ENCODE data around the gene CS.

CS gene

GRCh38 chr12:56234746-56235436 lies 65.2 kb downstream of the CS start:
- no peak overlapping the region for H3K4me3 ChIP-seq (replicated peaks; ENCODE audit: low read depth, low read length)
- TF ChIP-seq, protein P1, sequence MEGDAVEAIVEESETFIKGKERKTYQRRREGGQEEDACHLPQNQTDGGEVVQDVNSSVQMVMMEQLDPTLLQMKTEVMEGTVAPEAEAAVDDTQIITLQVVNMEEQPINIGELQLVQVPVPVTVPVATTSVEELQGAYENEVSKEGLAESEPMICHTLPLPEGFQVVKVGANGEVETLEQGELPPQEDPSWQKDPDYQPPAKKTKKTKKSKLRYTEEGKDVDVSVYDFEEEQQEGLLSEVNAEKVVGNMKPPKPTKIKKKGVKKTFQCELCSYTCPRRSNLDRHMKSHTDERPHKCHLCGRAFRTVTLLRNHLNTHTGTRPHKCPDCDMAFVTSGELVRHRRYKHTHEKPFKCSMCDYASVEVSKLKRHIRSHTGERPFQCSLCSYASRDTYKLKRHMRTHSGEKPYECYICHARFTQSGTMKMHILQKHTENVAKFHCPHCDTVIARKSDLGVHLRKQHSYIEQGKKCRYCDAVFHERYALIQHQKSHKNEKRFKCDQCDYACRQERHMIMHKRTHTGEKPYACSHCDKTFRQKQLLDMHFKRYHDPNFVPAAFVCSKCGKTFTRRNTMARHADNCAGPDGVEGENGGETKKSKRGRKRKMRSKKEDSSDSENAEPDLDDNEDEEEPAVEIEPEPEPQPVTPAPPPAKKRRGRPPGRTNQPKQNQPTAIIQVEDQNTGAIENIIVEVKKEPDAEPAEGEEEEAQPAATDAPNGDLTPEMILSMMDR (IDR thresholded peaks at IDR 0.05; ENCODE audit: low read length, missing control alignments), result no peak
- DNase-seq (ENCODE audit: low read depth), result no peak

- TF ChIP-seq, protein P1 (IDR thresholded peaks at IDR 0.05; ENCODE audit: low read length, missing control alignments), result no peak
- no peak for DNase-seq (ENCODE audit: low read depth)
- no peak overlapping the region for H3K4me3 ChIP-seq (replicated peaks; ENCODE audit: low read depth, low read length)
These were observed 68.9 kb downstream of the CS start for GRCh38 chr12:56231184-56231582.

DNA sequence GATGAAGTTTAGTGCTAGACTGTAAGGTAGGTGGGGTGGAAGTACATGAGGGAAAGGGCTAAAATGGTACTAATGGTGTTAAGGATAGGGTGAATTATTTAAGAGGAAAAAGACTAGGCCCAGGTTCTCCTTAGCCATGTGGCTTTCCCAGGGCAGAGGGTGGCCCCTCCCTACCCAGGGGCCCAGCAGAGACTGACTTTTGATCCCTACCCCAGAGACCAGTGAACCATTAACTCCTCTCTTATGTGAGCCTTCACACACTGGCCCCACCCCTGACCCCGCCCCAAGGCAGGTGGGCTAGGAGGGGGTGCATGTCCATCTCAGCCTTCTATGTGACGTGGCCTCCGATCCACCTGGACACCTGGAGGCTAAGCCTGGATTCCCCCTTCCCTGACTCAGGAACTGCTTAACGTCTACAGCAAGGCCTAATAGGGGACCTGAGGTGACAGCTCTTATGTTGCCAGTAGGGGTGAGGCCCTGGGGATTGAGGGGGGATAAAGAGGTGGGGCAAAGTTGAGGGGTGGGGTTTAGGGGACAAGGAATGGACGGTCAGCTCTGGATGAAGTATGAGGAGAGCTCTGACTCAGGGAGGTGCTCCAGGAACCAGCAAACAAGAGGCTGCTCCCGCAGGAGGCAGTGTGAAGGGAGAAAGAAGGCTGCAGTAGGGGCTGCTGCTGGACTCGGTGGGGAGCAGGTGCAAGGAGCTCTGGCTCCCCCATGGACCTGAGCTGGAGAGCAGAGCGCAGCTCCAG lies 69.5 kb downstream of the CS start:
- TF ChIP-seq, protein P1 (IDR thresholded peaks at IDR 0.05; ENCODE audit: low read length, missing control alignments), result no peak
- DNase-seq (ENCODE audit: low read depth), result no peak

DNA sequence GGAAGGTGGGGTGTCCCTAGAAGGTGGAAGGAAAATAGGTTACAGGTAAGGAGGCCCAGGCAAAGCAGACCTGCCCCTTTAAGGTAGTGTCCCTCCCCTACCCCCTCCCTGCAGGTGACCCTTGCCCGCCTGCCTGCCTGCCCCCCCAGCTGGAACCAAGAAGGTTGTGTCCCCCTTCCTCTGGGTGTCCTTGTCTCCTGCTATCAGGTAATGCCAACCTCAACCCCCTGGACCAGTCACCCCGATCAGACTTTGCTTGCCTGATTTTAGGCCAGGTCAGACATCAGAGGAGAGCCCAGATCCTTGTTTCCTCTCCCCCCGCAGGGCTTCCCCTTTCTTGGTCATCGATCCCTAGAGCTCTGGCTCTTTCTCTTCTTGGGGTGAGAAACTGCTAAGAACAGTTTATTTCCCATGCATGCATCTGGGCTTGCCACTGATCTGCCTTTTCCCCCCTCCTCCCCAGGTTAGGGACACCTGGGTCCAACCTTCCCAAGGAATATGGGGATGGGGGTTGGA lies 70.2 kb downstream of the CS start, which contains the start of gene SLC39A5:
TSS of gene SLC39A5 (plus strand) at position 136 of the 516 bp plus-strand sequence. CDS start 1,224 bp downstream, outside the sequence.
- TF ChIP-seq, protein P1 (IDR thresholded peaks at IDR 0.05; ENCODE audit: low read length, missing control alignments), result no peak
- DNase-seq (ENCODE audit: low read depth), result no peak
- H3K4me3 ChIP-seq (replicated peaks; ENCODE audit: low read depth, low read length), result no peak within 1 kb of the TSS

More for the DNA sequence above, 69.5 kb downstream of the CS start:
- H3K4me3 ChIP-seq (replicated peaks; ENCODE audit: low read depth, low read length), result no peak overlapping the region

DNA sequence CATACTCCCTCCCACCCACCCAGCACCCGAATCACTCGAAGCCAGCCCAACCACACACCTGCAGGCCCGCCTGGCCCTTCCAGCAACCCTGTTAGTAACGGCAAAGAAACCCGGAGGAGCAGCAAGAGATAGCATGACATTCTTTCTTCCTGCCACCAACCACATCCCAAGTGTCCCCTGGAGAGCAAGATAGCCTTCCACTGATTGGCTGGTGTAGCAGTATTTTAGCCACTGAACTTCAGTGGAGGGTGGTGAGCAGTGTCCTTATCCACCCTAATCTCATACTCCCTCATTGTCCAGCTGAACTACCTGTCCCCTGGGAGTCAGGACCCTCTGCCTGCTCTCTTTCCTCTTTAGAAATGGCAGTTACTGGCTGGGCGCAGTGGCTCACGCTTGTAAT lies 71.0 kb downstream of the CS start:
- no peak overlapping the region for H3K4me3 ChIP-seq (replicated peaks; ENCODE audit: low read depth, low read length)
- TF ChIP-seq, protein P1 (IDR thresholded peaks at IDR 0.05; ENCODE audit: low read length, missing control alignments), result no peak
- no peak for DNase-seq (ENCODE audit: low read depth)

GRCh38 chr12:56224954-56225353 lies 75.2 kb downstream of the CS start:
- no peak for DNase-seq (ENCODE audit: low read depth)
- TF ChIP-seq, protein P1 (IDR thresholded peaks at IDR 0.05; ENCODE audit: low read length, missing control alignments), result no peak
- peak overlapping the region; percentile 80 for H3K4me3 ChIP-seq (replicated peaks; ENCODE audit: low read depth, low read length)
